Neural progenitor cell (in vitro differentiated cells): Measurements from ENCODE around the gene CRMP1.

Source experiments
- EZH2phosphoT487 ChIP-seq: fragments of 200-600 bp; sonication (generic); IDR thresholded peaks from 2 replicates; pipeline ENCODE4 v1.6.1; 2017; ENCODE audit warnings: antibody characterized with exemption
- TF ChIP-seq, protein P1 (sequence below): fragments of 200-600 bp; sonication (generic); IDR thresholded peaks from 2 replicates; pipeline ENCODE4 v1.5.1; 2017; ENCODE audit warnings: antibody characterized with exemption, mild to moderate bottlenecking

GRCh38 chr4:5893591-5893990 lies 705 bp upstream of the CRMP1 start:
- TF ChIP-seq, protein P1, sequence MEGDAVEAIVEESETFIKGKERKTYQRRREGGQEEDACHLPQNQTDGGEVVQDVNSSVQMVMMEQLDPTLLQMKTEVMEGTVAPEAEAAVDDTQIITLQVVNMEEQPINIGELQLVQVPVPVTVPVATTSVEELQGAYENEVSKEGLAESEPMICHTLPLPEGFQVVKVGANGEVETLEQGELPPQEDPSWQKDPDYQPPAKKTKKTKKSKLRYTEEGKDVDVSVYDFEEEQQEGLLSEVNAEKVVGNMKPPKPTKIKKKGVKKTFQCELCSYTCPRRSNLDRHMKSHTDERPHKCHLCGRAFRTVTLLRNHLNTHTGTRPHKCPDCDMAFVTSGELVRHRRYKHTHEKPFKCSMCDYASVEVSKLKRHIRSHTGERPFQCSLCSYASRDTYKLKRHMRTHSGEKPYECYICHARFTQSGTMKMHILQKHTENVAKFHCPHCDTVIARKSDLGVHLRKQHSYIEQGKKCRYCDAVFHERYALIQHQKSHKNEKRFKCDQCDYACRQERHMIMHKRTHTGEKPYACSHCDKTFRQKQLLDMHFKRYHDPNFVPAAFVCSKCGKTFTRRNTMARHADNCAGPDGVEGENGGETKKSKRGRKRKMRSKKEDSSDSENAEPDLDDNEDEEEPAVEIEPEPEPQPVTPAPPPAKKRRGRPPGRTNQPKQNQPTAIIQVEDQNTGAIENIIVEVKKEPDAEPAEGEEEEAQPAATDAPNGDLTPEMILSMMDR, result no peak
- TF ChIP-seq EZH2phosphoT487, result no peak
